Measurements from ENCODE around the gene WNT3. TPM values are rescaled to one million over a fixed set of nuclear protein-coding genes. Genes with fewer than 3 reads are reported as not detected.

Gene WNT3
- total RNA-seq, 6 experiments from 2014 or later, result 2.1 to 3.5 (median 3.2) TPM

- Mint-ChIP-seq H3K36me3 (ENCODE audit: low read depth) (no peaks in the 10 kb centered on the region), H3K27ac (no peak within 1 kb of the TSS), H3K4me1 (ENCODE audit: low read depth) (no peaks in the 10 kb centered on the region), H3K4me3 (no peak within 1 kb of the TSS; the same call in 1 of the 2 replicates), H3K9me3 (no peaks in the 10 kb centered on the region), H3K27me3 (ENCODE audit: insufficient read depth) (peaks cover 44% of the 10 kb centered on the region)
- no peak for DNase-seq
- no peak; the same call in 1 of the 2 replicates for TF ChIP-seq CTCF (IDR thresholded peaks at IDR 0.05)
Observed at GRCh38 chr17:46851029-46851741, 32.7 kb upstream of the WNT3 start, which contains the start of gene WNT9B. WNT9B (plus strand) TSS chr17:46851583; CDS start chr17:46851639, 56 bp downstream.

- Mint-ChIP-seq H3K4me3 (no peak overlapping the region), H3K27me3 (ENCODE audit: insufficient read depth) (peaks cover 45% of the 10 kb centered on the region), H3K36me3 (ENCODE audit: low read depth) (no peaks in the 10 kb centered on the region), H3K4me1 (ENCODE audit: low read depth) (no peaks in the 10 kb centered on the region), H3K27ac (no peak overlapping the region), H3K9me3 (no peaks in the 10 kb centered on the region)
- DNase-seq, result no peak
- no peak for TF ChIP-seq CTCF (IDR thresholded peaks at IDR 0.05)
Observed at GRCh38 chr17:46850688-46851028, 32.2 kb upstream of the WNT3 start.

DNA sequence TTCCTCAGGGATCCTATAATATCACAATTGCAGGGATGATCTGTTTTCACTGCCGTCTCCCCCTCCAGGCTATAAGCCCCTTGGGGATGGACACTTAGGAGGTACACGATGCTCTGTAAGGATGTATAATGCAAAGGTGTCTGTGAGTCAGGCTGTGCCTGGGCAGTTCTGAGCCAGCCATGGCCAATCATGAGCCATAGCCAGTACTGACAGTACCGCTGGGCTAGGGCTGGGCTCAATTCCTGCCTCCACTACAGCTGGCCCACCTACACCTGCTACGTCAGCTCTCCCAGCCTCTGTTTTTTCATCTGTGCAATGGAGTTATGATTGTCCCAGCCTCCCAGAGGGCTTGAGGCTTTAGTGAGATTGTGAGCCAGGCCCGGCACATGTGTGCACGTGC is 30.0 kb upstream of the WNT3 start:
- H3K27me3 Mint-ChIP-seq (ENCODE audit: insufficient read depth), result peaks cover 50% of the 10 kb centered on the region
- peaks cover 1% of the 10 kb centered on the region for H3K36me3 Mint-ChIP-seq (ENCODE audit: low read depth)

GRCh38 chr17:46847204-46848191 is 29.0 kb upstream of the WNT3 start:
- Mint-ChIP-seq H3K9me3 (peaks cover 11% of the 10 kb centered on the region), H3K4me1 (ENCODE audit: low read depth) (no peaks in the 10 kb centered on the region), H3K4me3 (no peak overlapping the region), H3K27me3 (ENCODE audit: insufficient read depth) (peaks cover 47% of the 10 kb centered on the region), H3K36me3 (ENCODE audit: low read depth) (peaks cover 12% of the 10 kb centered on the region), H3K27ac (no peak overlapping the region)
- no peak for DNase-seq
- TF ChIP-seq CTCF (IDR thresholded peaks at IDR 0.05), result no peak

More for the DNA sequence above, 30.0 kb upstream of the WNT3 start:
- Mint-ChIP-seq H3K9me3 (peaks cover 1% of the 10 kb centered on the region; the same call in 1 of the 2 replicates), H3K27ac (no peak overlapping the region), H3K4me3 (no peak overlapping the region), H3K4me1 (ENCODE audit: low read depth) (no peaks in the 10 kb centered on the region)
- no peak for TF ChIP-seq CTCF (IDR thresholded peaks at IDR 0.05)
- no peak for DNase-seq

DNA sequence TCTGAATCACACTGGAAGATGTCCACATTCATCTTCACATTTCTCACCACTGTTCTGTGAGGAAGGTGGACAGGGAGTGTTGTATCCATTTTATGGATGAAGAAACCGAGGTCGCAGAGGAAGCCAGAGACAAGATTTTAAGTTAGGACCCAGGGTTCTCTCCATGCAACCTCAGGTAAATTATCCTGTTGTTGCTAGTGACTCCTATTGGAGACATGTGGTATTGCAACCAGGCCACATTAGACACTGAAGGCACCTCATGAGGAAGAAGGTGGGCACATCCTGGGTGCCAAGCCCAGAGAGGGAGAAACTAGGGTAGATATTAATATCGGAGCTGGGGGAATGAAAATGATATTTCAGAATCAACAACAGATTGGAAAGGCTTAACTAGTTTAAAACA is 24.3 kb upstream of the WNT3 start:
- peaks cover 12% of the 10 kb centered on the region for H3K36me3 Mint-ChIP-seq (ENCODE audit: low read depth)
- H3K27me3 Mint-ChIP-seq (ENCODE audit: insufficient read depth), result peaks cover 20% of the 10 kb centered on the region
- peaks cover 12% of the 10 kb centered on the region for H3K4me1 Mint-ChIP-seq (ENCODE audit: low read depth)
- H3K4me3 Mint-ChIP-seq, result no peak overlapping the region
- no peak for DNase-seq
- H3K27ac Mint-ChIP-seq, result no peak overlapping the region
- peak; percentile 81 for TF ChIP-seq CTCF (IDR thresholded peaks at IDR 0.05)
- H3K9me3 Mint-ChIP-seq, result peaks cover 12% of the 10 kb centered on the region

Measured in HFFc6 (cell line).